CD4-positive, alpha-beta T cell (primary cell): ENCODE data around the gene KIF5C. TPM values are rescaled to one million over a fixed set of nuclear protein-coding genes. Genes with fewer than 3 reads are reported as not detected.

ENCODE experiments used
- ATAC-seq: fragments of 200-7000 bp; cut with Tn5 transposase; one replicate; pipeline ENCODE4 v1.10.0; 2022; ENCODE audit warnings: mild to moderate bottlenecking; ENCODE audit not compliant: poor library complexity
- CTCF ChIA-PET: fragments of 350-600 bp; sonication (Branson Sonifier 250); formaldehyde crosslinking; loops from one replicate; lab custom pipeline; 2021; ENCODE audit warnings: antibody characterized with exemption, inconsistent platforms; lab: Charles Lee
- POLR2A ChIA-PET: fragments of 350-600 bp; sonication (Branson Sonifier 250); formaldehyde crosslinking; loops from one replicate; lab custom pipeline; 2021; ENCODE audit warnings: antibody characterized with exemption, inconsistent platforms; lab: Charles Lee
- DNase-seq, 14 experiments: peaks; one replicate each; pipeline ENCODE4 v3.0.0-alpha.2; 2013 to 2020; ENCODE audit warnings: mixed read lengths in 2 of 14
- H3K27ac ChIP-seq, 2 donors: one replicate each; pipeline versions ENCODE4 v1.5.1 to v1.7.0; 2013; ENCODE audit warnings: low read length in 2 of 2, low read depth in 1 of 2, mild to moderate bottlenecking in 1 of 2
- H3K27me3 ChIP-seq, 2 experiments: 1 replicate in 1 of 2; 2 replicates in 1 of 2; pipeline versions ENCODE4 v1.6.1 to v1.7.0; 2013; ENCODE audit warnings: low read length in 2 of 2, control low read depth in 1 of 2, mild to moderate bottlenecking in 1 of 2, moderate library complexity in 1 of 2; ENCODE audit not compliant: insufficient read depth in 2 of 2, control insufficient read depth in 1 of 2
- H3K36me3 ChIP-seq: one replicate; pipeline ENCODE4 v1.6.1; 2013; ENCODE audit warnings: low read length, control low read depth; ENCODE audit not compliant: insufficient read depth
- H3K4me1 ChIP-seq: one replicate; pipeline ENCODE4 v1.6.1; 2013; ENCODE audit warnings: low read length, control low read depth; ENCODE audit not compliant: insufficient read depth
- H3K4me3 ChIP-seq: one replicate; pipeline ENCODE4 v1.5.1; 2013; ENCODE audit warnings: mild to moderate bottlenecking, low read length, moderate library complexity
- H3K9me3 ChIP-seq, 2 experiments: 1 replicate in 1 of 2; 2 replicates in 1 of 2; pipeline versions ENCODE4 v1.6.1 to v1.7.0; 2013; ENCODE audit warnings: low read length in 2 of 2, mild to moderate bottlenecking in 2 of 2, control low read depth in 1 of 2, moderate library complexity in 1 of 2; ENCODE audit not compliant: control insufficient read depth in 1 of 2, insufficient read depth in 1 of 2
- H3K27ac Mint-ChIP-seq: one replicate; pipeline ENCODE4 v1.8.0; 2020; ENCODE audit warnings: mixed read lengths
- H3K27me3 Mint-ChIP-seq: one replicate; pipeline ENCODE4 v1.8.0; 2021; ENCODE audit warnings: mixed read lengths
- H3K36me3 Mint-ChIP-seq: one replicate; pipeline ENCODE4 v1.8.0; 2021; ENCODE audit warnings: low read depth, mixed read lengths
- H3K4me1 Mint-ChIP-seq: one replicate; pipeline ENCODE4 v1.8.0; 2021; ENCODE audit warnings: low read depth, mixed read lengths
- H3K4me3 Mint-ChIP-seq: one replicate; pipeline ENCODE4 v1.8.0; 2020; ENCODE audit warnings: mild to moderate bottlenecking, mixed read lengths
- H3K9me3 Mint-ChIP-seq: one replicate; pipeline ENCODE4 v1.8.0; 2020; ENCODE audit warnings: mixed read lengths
- intact Hi-C, 2 experiments: fragments of 100-400 bp; cut with DNase I in 1 of 2; cut with micrococcal nuclease in 1 of 2; formaldehyde crosslinking; loops; one replicate each; pipeline versions ENCODE4 v1.15.1 to v1.9.0; 2023 to 2025; cut with DNase I, micrococcal nuclease
- total RNA-seq, 174 experiments: library from RNA in 2 of 174; stranded (reverse) in 2 of 174; gene quantifications; one replicate each; pipeline ENCODE4 v1.2.3 and lab custom pipeline; 2021 to 2026
- TF ChIP-seq, protein P1 (sequence below): fragments of 200-600 bp; IDR thresholded peaks from one replicate; pipeline ENCODE4 v1.8.0; 2022; ENCODE audit warnings: antibody characterized with exemption, mild to moderate bottlenecking

Gene KIF5C
- total RNA-seq, 2 experiments from 2014 or later, result 7.3 to 8.1 TPM

DNA sequence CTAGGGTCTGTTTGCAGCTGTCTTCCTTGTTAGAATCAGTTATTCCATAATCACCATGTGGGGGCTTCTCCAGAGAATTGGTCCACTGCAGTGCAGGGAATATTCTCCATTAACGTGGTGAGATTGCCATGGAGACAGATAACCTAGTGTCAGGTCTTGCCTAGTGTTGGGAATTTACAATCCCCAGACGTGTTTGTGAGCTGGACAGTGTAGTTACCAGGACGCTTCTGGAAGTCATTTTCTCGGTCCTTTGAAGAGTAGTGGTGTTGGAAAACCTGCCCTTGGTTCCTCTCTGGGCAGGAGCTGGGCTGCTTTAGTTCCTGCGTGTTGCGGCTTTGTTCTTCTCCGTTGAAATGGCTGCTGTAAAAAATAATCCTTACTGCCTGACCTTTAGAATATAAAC lies 94.6 kb downstream of the KIF5C start:
- Mint-ChIP-seq H3K27ac (no peak overlapping the region), H3K4me3 (no peak overlapping the region), H3K9me3 (no peaks in the 10 kb centered on the region), H3K36me3 (no peaks in the 10 kb centered on the region), H3K4me1 (peaks cover 3% of the 10 kb centered on the region), H3K27me3 (no peaks in the 10 kb centered on the region)
- no peak overlapping the region for H3K27ac ChIP-seq
- DNase-seq (no peak), ATAC-seq (no peak)
- H3K27me3 ChIP-seq, result no peaks in the 10 kb centered on the region
- POLR2A ChIA-PET, result no interaction called here
- no peaks in the 10 kb centered on the region for H3K9me3 ChIP-seq
- intact Hi-C loops, result no loop called here
- no peak overlapping the region for H3K4me3 ChIP-seq
- H3K36me3 ChIP-seq, result peaks cover 4% of the 10 kb centered on the region
- H3K4me1 ChIP-seq, result no peaks in the 10 kb centered on the region
- TF ChIP-seq, protein P1, sequence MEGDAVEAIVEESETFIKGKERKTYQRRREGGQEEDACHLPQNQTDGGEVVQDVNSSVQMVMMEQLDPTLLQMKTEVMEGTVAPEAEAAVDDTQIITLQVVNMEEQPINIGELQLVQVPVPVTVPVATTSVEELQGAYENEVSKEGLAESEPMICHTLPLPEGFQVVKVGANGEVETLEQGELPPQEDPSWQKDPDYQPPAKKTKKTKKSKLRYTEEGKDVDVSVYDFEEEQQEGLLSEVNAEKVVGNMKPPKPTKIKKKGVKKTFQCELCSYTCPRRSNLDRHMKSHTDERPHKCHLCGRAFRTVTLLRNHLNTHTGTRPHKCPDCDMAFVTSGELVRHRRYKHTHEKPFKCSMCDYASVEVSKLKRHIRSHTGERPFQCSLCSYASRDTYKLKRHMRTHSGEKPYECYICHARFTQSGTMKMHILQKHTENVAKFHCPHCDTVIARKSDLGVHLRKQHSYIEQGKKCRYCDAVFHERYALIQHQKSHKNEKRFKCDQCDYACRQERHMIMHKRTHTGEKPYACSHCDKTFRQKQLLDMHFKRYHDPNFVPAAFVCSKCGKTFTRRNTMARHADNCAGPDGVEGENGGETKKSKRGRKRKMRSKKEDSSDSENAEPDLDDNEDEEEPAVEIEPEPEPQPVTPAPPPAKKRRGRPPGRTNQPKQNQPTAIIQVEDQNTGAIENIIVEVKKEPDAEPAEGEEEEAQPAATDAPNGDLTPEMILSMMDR, result no peak
- CTCF ChIA-PET, result no interaction called here

DNA sequence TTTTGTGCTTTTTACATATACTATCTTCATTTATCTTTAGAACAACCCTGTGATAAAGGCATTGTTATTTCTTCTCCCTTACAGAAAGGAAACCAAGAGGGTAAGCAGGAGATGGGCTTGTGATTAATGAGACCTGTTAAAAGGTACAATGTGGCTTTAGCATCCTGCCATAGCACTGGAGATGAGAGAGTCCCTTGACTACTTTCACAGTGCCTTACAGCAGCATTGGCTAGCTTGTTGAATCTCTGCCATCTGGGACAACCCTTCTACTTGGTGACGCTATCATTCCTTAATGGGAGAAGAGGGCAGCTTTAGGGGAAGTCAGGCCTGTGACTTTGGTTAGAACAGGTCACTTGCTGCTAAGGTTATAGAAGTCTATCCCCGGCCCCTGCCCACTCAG lies 95.4 kb downstream of the KIF5C start:
- intact Hi-C loops, result no loop called here
- Histone ChIP-seq H3K27ac (no peak overlapping the region), H3K4me3 (no peak overlapping the region), H3K27me3 (no peaks in the 10 kb centered on the region), H3K9me3 (no peaks in the 10 kb centered on the region), H3K36me3 (peaks cover 4% of the 10 kb centered on the region), H3K4me1 (no peaks in the 10 kb centered on the region)
- ATAC-seq (no peak), DNase-seq (no peak)
- ChIA-PET POLR2A (no interaction called here), CTCF (no interaction called here)
- Mint-ChIP-seq H3K27ac (no peak overlapping the region), H3K36me3 (no peaks in the 10 kb centered on the region), H3K27me3 (no peaks in the 10 kb centered on the region), H3K4me1 (peaks cover 3% of the 10 kb centered on the region), H3K4me3 (no peak overlapping the region), H3K9me3 (no peaks in the 10 kb centered on the region)
- TF ChIP-seq, protein P1, result no peak

DNA sequence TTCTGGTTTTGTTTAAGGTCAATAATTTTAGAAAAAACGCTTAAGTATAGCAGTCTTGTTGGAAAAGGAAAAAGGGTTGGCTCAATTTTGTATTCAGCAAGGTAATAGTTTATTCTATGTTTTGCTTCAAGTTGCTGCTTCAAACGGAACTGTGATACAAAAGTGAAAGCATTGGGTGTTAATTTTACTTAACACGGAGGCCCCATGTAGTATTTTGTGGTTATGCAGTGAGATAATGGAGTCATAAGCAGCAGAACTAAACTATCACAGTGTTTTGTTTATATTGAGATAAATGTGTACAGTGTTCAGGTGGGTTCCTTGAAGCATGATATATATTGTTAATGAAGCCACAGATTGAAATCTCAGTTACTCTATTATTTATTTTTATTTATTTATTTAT lies 96.5 kb downstream of the KIF5C start:
- Mint-ChIP-seq H3K36me3 (no peaks in the 10 kb centered on the region), H3K27ac (no peak overlapping the region), H3K4me1 (peaks cover 3% of the 10 kb centered on the region), H3K9me3 (no peaks in the 10 kb centered on the region), H3K4me3 (no peak overlapping the region), H3K27me3 (no peaks in the 10 kb centered on the region)
- Histone ChIP-seq H3K4me3 (no peak overlapping the region), H3K36me3 (peaks cover 4% of the 10 kb centered on the region), H3K9me3 (no peaks in the 10 kb centered on the region), H3K4me1 (no peaks in the 10 kb centered on the region), H3K27me3 (no peaks in the 10 kb centered on the region), H3K27ac (no peak overlapping the region)
- intact Hi-C loops, result no loop called here
- TF ChIP-seq, protein P1, result no peak
- ChIA-PET POLR2A (no interaction called here), CTCF (no interaction called here)
- ATAC-seq (no peak), DNase-seq (peak in 1 of 14 experiments; percentile 38)
